Frontal cortex (tissue), 4 donors: ENCODE measurements around the gene CD70. TPM values are rescaled to one million over a fixed set of nuclear protein-coding genes. Genes with fewer than 3 reads are reported as not detected.
"Not testable (repeated sequence)": the region's sequence is repeated elsewhere in the genome, so short reads cannot be mapped to it uniquely, and the experiment has no call there.

ENCODE experiments used
- DNase-seq, 2 donors: peaks; one replicate each; pipeline ENCODE4 v3.0.0; 2012; ENCODE audit warnings: low spot score in 2 of 2
- FAIRE-seq: peaks from 2 replicates; lab custom pipeline; 2012; peaks lifted over from hg19 to GRCh38; lab: Jason Lieb, UNC
- total RNA-seq: library from RNA; depleted of rRNA; stranded (reverse); fragments of >200 nt; gene quantifications from one replicate; pipeline ENCODE4 v1.2.3, GENCODE V29; 2014
- donor health status: control.
- donor health status: control.
- donor health status: control.

Gene CD70
- total RNA-seq, 1 donor from 2014 or later: not detected

DNA sequence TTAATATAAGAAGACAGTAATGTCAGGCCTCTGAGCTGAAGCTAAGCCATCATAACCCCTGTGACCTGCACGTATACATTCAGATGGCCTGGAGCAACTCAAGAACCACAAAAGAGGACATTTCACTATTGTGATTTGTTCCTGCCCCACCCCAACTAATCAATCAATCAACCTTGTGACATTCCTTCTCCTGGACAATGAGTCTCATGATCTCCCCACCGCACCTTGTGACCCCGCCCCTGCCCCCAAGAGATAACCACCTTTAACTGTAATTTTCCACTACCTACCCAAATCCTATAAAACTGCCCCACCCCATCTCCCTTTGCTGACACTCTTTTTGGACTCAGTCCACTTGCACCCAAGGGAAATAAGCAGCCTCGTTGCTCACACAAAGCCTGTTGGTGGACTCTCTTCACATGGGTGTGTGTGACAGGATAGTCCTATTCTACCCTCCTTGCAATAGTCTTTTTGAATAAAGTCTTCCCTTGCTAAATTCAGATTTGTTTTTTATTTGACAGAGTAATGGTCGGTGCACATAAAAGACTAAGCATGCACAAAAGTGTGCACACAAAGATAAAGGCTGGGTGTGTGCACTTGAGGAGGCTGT is 14.0 kb downstream of the CD70 start:
- FAIRE-seq (no peak), DNase-seq (no peak)

GRCh38 chr19:6573350-6573749 is 17.6 kb downstream of the CD70 start:
- no peak for DNase-seq
- no peak for FAIRE-seq

DNA sequence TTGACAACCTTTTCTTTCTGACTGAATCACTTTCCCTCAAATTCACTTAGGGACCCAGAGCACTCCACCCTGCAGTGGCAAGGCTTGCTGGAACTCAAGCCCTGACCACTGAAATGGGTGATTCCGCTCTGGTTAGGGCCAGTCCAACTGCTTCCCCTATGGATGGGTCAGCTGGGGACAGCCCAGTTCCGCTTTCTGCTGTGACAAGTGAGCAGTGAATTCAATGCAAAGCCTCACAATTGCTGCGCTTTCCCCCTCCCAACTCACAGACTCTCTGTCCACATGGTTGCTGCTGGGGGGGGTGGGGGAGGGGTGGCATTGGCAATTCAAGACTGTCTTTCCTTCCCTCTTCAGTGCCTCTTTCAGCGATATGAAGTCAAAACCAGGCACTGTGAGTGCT is 18.7 kb downstream of the CD70 start:
- no peak for DNase-seq

GRCh38 chr19:6571167-6571566 is 19.8 kb downstream of the CD70 start:
- FAIRE-seq: no peak
- DNase-seq: no peak

More for the DNA sequence above, 18.7 kb downstream of the CD70 start:
- no peak for FAIRE-seq

GRCh38 chr19:6570764-6571163 is 20.2 kb downstream of the CD70 start:
- DNase-seq (no peak), FAIRE-seq (no peak)

- no peak for FAIRE-seq
Measured at GRCh38 chr19:6568816-6569215, 22.1 kb downstream of the CD70 start.

DNA sequence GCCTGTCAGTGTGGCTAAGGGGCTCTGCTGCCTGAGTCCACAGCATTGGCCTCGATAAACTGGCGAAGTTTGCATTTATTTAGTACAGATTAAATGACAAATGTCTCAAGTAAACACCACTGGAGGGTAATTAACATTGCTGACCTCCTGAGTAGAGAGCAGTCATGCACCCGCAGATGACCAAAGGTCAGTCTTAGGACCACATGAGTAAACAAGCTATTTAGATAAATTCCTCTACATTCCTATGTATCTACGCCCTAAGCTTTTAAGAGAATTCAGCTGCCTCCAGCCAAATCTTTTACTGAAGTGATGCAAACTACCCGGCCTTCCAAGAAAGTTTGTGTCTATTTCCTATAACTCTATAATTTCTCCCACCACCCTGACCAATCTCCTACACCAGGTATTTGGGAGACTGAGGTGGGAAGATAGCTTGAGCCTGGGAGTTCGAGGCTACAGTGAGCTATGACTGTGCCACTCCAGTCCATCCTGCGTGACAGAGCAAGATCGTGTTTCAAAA is 22.9 kb downstream of the CD70 start:
- FAIRE-seq: no peak

More at GRCh38 chr19:6568816-6569215, 22.1 kb downstream of the CD70 start:
- no peak for DNase-seq

GRCh38 chr19:6566727-6567126 is 24.2 kb downstream of the CD70 start:
- not testable (repeated sequence) for FAIRE-seq, DNase-seq

More for the DNA sequence above, 22.9 kb downstream of the CD70 start:
- DNase-seq: no peak

DNA sequence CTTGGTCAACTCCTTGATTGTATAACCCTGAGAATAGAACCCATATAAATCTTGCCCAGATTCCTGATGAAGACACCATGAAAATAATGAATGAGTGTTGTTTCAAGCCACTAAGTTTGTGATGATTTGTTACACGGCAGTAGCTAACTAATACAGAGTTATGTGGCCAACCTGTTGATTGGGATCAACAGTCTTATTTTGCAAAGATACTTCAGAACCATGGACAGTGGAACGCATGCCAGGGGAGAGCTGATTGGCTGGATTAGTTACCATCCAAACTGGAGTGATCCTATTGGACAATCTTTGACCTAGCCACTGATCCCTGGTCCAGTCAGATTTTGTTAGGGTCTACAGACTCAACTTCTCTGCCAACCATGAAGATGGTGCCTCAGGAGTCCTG is 26.6 kb downstream of the CD70 start:
- DNase-seq (no peak), FAIRE-seq (no peak)

GRCh38 chr19:6562437-6562836 is 28.5 kb downstream of the CD70 start:
- not testable (repeated sequence) for FAIRE-seq, DNase-seq

DNA sequence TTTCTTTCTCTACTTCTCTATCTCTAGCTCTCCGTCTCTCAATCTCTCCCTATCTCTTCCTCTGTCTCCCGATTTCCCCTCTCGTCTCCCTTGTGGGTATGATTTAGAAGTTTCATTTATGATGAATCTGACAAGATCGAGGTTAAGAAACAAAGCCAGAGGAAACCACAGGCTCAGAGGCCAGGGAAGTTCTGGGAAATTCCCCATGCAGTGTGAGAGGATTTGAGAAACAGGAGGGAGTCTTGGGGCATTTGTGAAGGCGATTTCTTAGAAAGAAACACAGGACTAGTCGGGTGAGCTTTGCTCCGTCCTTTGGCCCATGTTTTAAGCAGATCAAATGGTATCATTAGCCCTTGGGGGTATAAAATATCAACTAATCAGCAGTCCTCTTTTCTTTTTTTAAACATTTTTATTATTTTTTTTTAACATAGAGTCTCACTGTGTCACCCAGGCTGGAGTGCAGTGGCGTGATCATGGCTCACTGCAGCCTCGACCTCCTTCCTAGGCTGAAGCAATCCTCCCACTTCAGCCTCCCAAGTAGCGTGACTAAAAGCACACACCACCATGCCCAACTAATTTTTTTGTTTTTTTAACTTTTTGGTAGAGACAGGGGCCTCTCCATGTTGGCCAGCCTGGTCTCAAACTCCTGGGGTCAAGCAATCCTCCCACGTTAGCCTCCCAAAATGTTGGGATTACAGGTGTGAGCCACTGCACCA is 34.3 kb downstream of the CD70 start:
- DNase-seq: no peak
- no peak for FAIRE-seq

DNA sequence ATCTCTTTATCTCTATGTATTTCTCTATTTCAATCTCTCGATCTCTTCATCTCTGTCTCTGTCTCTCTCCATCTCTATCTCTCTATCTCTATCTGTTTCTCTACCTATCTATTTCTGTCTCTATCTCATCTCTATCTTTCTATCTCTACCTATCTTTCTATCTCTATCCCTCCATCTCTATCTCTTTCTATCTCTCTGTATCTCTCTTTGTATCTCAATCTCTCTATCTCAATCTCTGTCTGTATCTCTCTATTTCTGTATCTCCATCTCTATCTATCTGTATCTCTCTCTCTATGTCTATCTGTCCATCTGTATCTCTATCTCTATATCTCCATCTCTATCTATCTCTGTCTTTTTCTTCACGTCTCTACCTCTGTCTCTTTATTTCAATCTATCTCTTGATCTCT is 34.9 kb downstream of the CD70 start:
- no peak for FAIRE-seq
- no peak for DNase-seq

DNA sequence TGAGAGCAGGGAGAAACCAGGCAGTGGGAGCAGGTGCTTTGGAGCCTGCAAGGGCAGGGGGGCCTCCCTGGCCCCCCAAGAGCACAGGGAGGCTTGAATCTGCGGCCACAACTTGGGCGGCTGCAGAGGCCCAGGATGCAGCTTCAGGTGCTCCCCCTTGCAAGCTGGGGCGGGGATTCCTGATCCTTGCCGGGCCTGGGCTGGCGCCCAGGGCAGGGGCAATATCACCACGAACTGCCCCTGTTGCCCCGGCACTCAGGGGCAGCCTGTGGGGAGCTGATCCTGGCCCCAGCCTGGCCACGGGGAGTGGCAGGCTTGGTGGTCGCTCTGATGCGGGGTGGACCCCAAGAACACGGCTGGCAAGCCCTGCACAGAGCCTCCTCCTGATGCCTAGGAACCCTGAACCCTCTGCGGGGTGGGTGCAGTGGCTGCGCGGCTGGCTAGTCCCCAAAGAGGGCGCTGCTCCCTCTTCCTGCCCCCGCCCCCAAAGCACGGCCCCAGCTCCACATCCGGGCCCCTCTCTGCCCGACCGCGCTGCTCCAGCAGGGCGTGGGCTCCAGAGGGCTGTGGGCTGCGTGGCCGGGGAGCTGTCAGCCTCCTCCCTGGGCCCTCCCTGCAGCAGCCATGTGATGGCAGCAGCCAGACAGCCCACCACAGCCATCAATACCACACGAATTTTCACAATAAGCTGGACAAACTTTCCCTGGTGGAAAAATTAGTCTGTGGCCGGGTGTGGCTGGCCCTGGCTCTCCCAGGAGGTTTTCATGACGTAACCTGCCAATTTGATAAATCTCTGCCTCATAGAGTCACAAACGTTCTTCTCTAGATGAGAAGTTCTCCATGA is 39.1 kb downstream of the CD70 start:
- FAIRE-seq (no peak), DNase-seq (no peak)

- DNase-seq (no peak), FAIRE-seq (no peak)
Measured at GRCh38 chr19:6551091-6551490, 39.9 kb downstream of the CD70 start.

DNA sequence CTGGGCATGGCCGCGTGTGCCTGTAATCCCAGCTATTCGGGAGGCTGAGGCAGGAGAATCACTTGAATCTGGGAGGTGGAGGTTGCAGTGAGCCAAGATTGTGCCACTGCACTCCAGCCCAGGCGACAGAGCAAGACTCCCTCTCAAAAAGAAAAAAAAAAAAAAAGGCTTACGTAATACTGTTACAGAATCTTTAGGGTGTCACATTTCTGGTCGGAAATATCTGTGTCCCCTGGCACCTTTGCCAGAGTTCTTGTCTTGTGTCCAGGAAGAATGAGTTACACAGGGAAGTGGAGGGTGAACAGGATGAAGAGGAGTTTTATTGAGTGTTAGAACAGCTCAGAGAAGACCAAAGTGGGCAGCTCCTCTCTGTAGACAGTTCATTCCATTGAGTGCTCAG is 40.3 kb downstream of the CD70 start:
- not testable (repeated sequence) for FAIRE-seq

DNA sequence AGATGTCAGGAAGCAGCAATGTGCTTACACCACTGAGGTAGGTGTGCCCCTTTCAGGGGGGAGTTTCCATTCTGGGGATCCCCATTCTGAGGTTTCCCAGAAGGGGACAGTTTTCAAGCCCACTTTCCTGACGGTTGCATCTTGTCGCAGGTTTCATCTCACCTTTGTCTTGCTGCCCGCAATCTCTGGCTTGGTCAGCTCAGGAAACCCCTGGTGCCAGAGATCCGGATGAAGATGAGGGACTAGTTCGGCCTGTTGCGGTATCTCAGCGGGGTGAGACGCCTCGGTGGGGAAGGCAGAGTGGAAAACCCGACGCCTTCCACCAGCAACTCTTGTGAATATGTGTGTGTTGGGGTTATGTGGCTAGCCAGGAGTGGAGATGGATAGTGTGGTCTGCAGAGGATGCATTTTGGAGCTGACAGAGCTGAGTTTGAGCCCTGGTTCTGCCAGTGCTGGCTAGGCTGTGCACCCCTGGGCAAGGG is 47.0 kb downstream of the CD70 start:
- FAIRE-seq (no peak), DNase-seq (no peak)

More for the DNA sequence above, 40.3 kb downstream of the CD70 start:
- DNase-seq: not testable (repeated sequence)

DNA sequence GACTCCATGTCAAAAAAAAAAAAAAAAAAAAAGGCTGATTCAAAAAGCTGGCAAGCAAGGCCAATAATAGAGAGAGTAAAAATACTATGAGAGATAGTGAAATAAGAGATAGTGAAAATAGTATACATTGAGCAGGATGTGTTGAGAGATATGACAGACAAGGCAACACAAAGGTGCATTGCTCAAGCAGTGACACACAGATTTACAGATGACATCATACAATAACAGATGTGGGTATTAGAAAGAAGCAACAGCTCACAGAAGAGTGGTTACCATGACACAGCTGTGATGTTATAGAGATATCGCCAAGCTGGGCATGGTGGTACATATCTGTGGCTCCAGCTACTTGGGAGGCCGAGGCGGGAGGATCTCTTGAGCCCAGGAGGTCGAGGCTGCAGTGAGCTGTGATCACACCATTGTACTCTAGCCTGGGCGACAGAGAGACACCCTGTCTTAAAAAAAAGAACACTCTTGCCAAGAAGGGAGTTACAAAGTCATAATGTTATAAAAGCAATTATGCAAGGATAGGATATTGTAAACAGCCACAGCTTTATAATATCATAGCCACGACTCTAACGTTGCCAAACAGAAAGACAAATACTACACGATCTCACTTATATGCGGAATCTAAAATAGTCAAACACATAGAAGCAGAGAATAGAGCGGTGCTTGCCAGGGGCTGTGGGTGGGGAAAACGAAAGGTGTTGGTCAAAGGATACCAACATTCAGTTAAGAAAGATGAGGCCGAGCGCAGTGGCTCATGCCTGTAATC is 49.8 kb downstream of the CD70 start:
- FAIRE-seq: no peak
- DNase-seq: no peak

- no peak for FAIRE-seq
- DNase-seq: no peak
Measured at GRCh38 chr19:6539514-6539913, 51.4 kb downstream of the CD70 start.
